ENCODE results near the gene CCDC32.

DNA sequence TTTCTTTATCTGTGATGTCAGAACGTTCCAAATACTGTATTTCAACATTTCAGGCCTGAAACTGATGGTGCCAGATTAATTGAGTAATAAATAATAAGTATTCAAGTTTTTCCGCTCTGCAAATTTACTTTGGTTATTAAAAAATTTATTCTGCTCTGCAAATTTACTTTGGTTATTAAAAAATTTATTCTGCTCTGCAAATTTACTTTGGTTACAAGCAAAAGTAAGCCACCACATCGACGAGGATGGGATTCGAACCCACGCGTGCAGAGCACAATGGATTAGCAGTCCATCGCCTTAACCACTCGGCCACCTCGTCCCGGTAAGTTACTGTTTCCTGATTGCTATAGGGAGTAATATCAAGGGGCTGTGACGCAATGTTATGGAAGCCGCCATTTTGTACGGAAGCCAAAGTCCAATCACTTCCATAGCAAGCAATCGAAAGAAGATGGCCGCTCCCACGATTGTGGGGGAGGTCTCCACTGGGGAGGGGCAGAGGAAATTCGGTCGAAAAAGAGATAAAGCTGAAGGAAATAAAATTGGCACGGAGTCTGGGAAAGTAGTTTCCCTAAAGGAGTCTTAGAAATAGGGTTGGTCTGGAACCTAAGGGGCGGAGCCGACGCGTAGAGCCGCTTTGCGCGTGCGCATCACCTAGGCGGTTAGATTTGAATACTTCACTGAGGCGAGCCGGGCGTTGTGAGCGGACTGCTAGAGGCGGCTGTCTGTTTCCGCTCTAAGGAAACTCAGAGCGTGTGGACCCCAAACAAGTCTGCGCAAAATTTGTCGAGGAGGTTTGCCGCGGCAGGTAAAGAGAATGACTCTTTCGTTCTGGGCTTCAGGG, 29.0 kb upstream of the CCDC32 start, which contains the start of gene KNL1:
- TF ChIP-seq POLR2A (IDR thresholded peaks at IDR 0.05; ENCODE audit: low read length), result no peak; the same call in 1 of the 2 replicates
- TF ChIP-seq, protein P1, sequence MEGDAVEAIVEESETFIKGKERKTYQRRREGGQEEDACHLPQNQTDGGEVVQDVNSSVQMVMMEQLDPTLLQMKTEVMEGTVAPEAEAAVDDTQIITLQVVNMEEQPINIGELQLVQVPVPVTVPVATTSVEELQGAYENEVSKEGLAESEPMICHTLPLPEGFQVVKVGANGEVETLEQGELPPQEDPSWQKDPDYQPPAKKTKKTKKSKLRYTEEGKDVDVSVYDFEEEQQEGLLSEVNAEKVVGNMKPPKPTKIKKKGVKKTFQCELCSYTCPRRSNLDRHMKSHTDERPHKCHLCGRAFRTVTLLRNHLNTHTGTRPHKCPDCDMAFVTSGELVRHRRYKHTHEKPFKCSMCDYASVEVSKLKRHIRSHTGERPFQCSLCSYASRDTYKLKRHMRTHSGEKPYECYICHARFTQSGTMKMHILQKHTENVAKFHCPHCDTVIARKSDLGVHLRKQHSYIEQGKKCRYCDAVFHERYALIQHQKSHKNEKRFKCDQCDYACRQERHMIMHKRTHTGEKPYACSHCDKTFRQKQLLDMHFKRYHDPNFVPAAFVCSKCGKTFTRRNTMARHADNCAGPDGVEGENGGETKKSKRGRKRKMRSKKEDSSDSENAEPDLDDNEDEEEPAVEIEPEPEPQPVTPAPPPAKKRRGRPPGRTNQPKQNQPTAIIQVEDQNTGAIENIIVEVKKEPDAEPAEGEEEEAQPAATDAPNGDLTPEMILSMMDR (IDR thresholded peaks at IDR 0.05), result no peak
- TF ChIP-seq, protein P2, sequence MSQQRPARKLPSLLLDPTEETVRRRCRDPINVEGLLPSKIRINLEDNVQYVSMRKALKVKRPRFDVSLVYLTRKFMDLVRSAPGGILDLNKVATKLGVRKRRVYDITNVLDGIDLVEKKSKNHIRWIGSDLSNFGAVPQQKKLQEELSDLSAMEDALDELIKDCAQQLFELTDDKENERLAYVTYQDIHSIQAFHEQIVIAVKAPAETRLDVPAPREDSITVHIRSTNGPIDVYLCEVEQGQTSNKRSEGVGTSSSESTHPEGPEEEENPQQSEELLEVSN (IDR thresholded peaks at IDR 0.05; ENCODE audit: borderline replicate concordance, low read depth), result peak; percentile 35; the same call in 1 of the 2 replicates
- TF ChIP-seq GATA3 (IDR thresholded peaks at IDR 0.05; ENCODE audit: borderline replicate concordance), result no peak
- TF ChIP-seq HDAC2 (IDR thresholded peaks at IDR 0.05), result peak; percentile 81; the same call in 1 of the 2 replicates
- TF ChIP-seq, protein P3, sequence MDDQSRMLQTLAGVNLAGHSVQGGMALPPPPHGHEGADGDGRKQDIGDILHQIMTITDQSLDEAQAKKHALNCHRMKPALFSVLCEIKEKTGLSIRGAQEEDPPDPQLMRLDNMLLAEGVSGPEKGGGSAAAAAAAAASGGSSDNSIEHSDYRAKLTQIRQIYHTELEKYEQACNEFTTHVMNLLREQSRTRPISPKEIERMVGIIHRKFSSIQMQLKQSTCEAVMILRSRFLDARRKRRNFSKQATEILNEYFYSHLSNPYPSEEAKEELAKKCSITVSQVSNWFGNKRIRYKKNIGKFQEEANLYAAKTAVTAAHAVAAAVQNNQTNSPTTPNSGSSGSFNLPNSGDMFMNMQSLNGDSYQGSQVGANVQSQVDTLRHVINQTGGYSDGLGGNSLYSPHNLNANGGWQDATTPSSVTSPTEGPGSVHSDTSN (IDR thresholded peaks at IDR 0.05), result no peak
- TF ChIP-seq FOSL2 (IDR thresholded peaks at IDR 0.05), result no peak
- peak; percentile 51 for TF ChIP-seq FOSL2 (CRISPR knock-in tag; IDR thresholded peaks at IDR 0.05)

Data from A549 (cell line).